Left lung (tissue), 10 donors: Measurements from ENCODE around the gene ZC3HAV1. TPM values are rescaled to one million over a fixed set of nuclear protein-coding genes. Genes with fewer than 3 reads are reported as not detected.

ENCODE experiments used
- ATAC-seq: fragments of 200-7000 bp; cut with Tn5 transposase; one replicate; pipeline ENCODE4 v1.9.1; 2020; ENCODE audit warnings: moderate library complexity
- DNase-seq, 4 donors: peaks; one replicate each; pipeline ENCODE4 v3.0.0-alpha.2; 2013 to 2020
- H3K27ac ChIP-seq, 2 donors: fragments of 200-600 bp; sonication (generic) in 1 of 2; one replicate each; pipeline versions ENCODE4 v1.5.0 to v1.8.0; 2020 to 2021
- H3K27me3 ChIP-seq, 2 donors: fragments of 200-600 bp; sonication (generic) in 1 of 2; one replicate each; pipeline versions ENCODE4 v1.5.0 to v1.8.0; 2020 to 2021
- H3K36me3 ChIP-seq, 2 donors: fragments of 200-600 bp; sonication (generic) in 1 of 2; one replicate each; pipeline versions ENCODE4 v1.5.0 to v1.8.0; 2020 to 2021
- H3K4me1 ChIP-seq, 2 donors: fragments of 200-600 bp; one replicate each; pipeline ENCODE4 v1.8.0; 2021
- H3K4me3 ChIP-seq, 2 donors: fragments of 200-600 bp; sonication (generic) in 1 of 2; one replicate each; pipeline versions ENCODE4 v1.5.0 to v1.8.0; 2020 to 2021; ENCODE audit warnings: mild to moderate bottlenecking in 1 of 2
- H3K9me3 ChIP-seq, 2 donors: fragments of 200-600 bp; sonication (generic) in 1 of 2; one replicate each; pipeline versions ENCODE4 v1.5.0 to v1.8.0; 2020 to 2021
- CTCF ChIP-seq, 2 donors: fragments of 200-600 bp; sonication (generic) in 1 of 2; IDR thresholded peaks; one replicate each; pipeline versions ENCODE4 v1.5.0 to v1.8.0; 2021; ENCODE audit warnings: antibody characterized with exemption in 2 of 2
- intact Hi-C, 2 donors: fragments of 100-400 bp; cut with DNase I; formaldehyde crosslinking; loops; one replicate each; pipeline versions ENCODE4 v1.11.2 to v1.14.2; 2022
- polyA plus RNA-seq, 6 donors: library from polyadenylated mRNA; unstranded; fragments of 120-200 nt; gene quantifications; one replicate each; pipeline ENCODE4 v1.2.1, GENCODE V29; 2013; ENCODE audit not compliant: insufficient read length in 6 of 6
- total RNA-seq, 2 donors: library from RNA; stranded (reverse); fragmentation: NEBNext Ultra II Directional; extraction: Animal tissue kit (Norgen Biotek cat#: 25700); gene quantifications; one replicate each; pipeline ENCODE4 v1.2.1, GENCODE V29; 2021
- donor health status: DM: no; HTN: yes; CAD: no.
- donor health status: DM: no; HTN: no; CAD: no.

Gene ZC3HAV1
- total and polyA plus RNA-seq, 8 donors: 16.0 to 45.5 (median 22.4) TPM

GRCh38 chr7:139043823-139044812, 65.4 kb downstream of the ZC3HAV1 start:
- DNase-seq: no peak
- Histone ChIP-seq H3K27me3 (no peaks in the 10 kb centered on the region), H3K36me3 (peaks cover 0 to 63% of the 10 kb centered on the region in 2 donors), H3K9me3 (no peaks in the 10 kb centered on the region), H3K4me3 (no peak overlapping the region), H3K27ac (peak overlapping the region in 1 of 2 donors; percentile 48), H3K4me1 (peaks cover 0 to 19% of the 10 kb centered on the region in 2 donors)
- no peak for TF ChIP-seq CTCF (IDR thresholded peaks at IDR 0.05)
- ATAC-seq: peak; percentile 25
- intact Hi-C loops: no loop called here

- peak; percentile 45 for ATAC-seq
Observed at GRCh38 chr7:139041378-139042085, 68.0 kb downstream of the ZC3HAV1 start.

GRCh38 chr7:139038691-139039090, 70.8 kb downstream of the ZC3HAV1 start:
- peaks cover 0 to 17% of the 10 kb centered on the region in 2 donors for H3K27me3 ChIP-seq
- no peak for TF ChIP-seq CTCF (IDR thresholded peaks at IDR 0.05)
- peaks cover 4 to 23% of the 10 kb centered on the region in 2 donors for H3K4me1 ChIP-seq
- H3K4me3 ChIP-seq: no peak overlapping the region
- peaks cover 0 to 11% of the 10 kb centered on the region in 2 donors for H3K36me3 ChIP-seq
- no peak overlapping the region for H3K27ac ChIP-seq
- no peaks in the 10 kb centered on the region for H3K9me3 ChIP-seq
- ATAC-seq (no peak), DNase-seq (no peak)
- intact Hi-C loops: no loop called here

More at GRCh38 chr7:139041378-139042085, 68.0 kb downstream of the ZC3HAV1 start:
- peaks cover 0 to 19% of the 10 kb centered on the region in 2 donors for H3K4me1 ChIP-seq
- peaks cover 0 to 37% of the 10 kb centered on the region in 2 donors for H3K36me3 ChIP-seq
- DNase-seq: no peak
- H3K9me3 ChIP-seq: no peaks in the 10 kb centered on the region
- TF ChIP-seq CTCF (IDR thresholded peaks at IDR 0.05): no peak
- no peaks in the 10 kb centered on the region for H3K27me3 ChIP-seq
- no peak overlapping the region for H3K27ac ChIP-seq
- no peak overlapping the region for H3K4me3 ChIP-seq
- intact Hi-C loops: no loop called here

- no peak for ATAC-seq
- peaks cover 0 to 17% of the 10 kb centered on the region in 2 donors for H3K27me3 ChIP-seq
- peaks cover 4 to 23% of the 10 kb centered on the region in 2 donors for H3K4me1 ChIP-seq
- intact Hi-C loops: no loop called here
- no peak for DNase-seq
- no peak for TF ChIP-seq CTCF (IDR thresholded peaks at IDR 0.05)
- no peaks in the 10 kb centered on the region for H3K9me3 ChIP-seq
- H3K4me3 ChIP-seq: no peak overlapping the region
- H3K27ac ChIP-seq: no peak overlapping the region
- no peaks in the 10 kb centered on the region for H3K36me3 ChIP-seq
Observed at GRCh38 chr7:139036901-139037300, 72.6 kb downstream of the ZC3HAV1 start.
